NCI-H526 treated with DMSO at 0.1 percent for 48 hours (cell line): ENCODE results near the gene ATXN2.
"Not testable (repeated sequence)": the region's sequence is repeated elsewhere in the genome, so short reads cannot be mapped to it uniquely, and the experiment has no call there.

Source experiments
- DNase-seq: peaks from one replicate; lab custom pipeline; 2025; lab: John Stamatoyannopoulos, UW

ATXN2 gene

DNA sequence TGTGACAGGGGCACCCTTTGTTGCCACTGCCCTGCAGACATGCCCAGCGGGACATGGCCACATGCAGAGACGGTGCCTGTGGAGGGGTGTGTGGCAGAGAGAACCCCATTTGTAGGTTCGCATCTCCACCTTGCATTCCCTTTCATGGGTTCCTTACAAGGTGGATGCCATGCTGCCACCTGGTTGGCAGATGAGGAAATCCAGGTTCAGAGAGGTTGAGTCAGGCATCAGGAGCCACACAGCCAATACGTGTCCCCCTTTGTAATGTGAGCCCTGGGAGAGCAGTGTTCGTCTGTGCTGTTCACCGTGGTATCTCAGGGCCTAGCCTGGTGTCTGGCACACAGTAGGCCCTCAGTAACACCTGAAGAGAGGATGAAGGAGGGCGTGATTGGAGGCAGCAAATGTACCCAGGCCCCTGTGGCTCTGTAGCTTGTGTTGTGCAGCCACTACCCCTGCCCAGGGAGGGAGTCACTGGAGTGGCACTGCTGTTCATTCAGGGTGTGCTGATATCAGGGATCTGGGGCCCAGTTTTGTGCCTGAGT lies 184.3 kb downstream of the ATXN2 start:
- no peak for DNase-seq

DNA sequence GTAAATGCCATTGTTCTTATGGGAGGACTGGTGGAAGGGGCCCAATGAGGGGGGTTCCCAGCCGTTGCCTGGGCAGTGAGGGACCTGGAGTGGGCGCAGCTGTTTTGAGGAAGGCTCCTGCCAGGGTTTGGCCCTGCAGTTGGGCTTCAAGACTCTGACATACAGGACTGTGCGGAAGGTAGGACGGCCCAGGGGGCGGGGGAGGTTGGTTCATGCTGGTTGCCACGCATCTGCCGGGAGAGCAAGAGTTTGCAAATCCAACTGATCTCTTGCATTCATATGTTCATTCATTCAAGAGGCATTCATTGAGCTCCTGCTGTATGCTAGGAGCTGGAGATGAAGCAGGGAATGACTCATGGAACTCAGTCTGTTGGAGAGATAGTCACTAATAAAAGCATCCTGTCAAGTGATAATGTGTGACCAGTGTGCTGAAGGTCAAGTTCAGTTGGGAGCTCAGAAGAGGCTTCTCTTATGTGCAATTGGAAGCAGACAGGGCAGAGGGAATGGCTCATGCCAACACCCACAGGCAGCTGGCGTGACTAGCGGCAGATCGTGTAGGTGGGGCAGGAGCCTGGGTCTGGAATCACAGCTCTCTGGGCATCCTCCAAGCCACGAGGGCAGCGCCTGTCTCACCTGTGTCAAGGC lies 185.6 kb downstream of the ATXN2 start:
- no peak for DNase-seq

DNA sequence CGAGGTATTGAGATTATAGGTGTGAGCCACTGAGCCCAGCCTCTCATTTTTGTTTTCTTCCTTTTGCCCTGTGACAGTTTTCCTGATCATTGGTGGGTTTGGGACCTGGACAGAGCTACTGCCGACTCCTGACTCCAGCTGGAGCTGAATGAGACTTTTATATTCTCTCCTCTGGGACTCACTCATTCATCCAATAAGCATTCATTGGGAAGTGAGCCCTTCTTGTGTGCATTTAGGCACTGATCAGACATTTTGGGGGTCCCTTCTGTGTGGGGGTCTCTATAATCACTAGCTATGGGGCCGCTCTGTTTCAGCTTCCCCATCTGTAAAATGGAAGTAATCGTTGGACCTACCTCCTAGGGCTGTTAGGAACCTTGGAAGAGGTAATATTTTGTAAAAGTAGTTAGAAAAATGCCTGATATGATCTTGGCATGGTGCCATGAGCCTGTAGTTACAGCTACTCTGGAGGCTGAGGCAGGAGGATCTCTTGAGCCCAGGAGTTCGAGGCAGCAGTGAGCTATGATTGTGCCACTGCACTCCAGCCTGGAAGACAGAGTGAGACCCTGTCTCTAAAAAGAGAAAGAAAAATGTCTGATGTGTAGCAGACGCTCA lies 186.2 kb downstream of the ATXN2 start:
- DNase-seq = no peak

GRCh38 chr12:111412007-111412829 lies 186.9 kb downstream of the ATXN2 start:
- DNase-seq = no peak

DNA sequence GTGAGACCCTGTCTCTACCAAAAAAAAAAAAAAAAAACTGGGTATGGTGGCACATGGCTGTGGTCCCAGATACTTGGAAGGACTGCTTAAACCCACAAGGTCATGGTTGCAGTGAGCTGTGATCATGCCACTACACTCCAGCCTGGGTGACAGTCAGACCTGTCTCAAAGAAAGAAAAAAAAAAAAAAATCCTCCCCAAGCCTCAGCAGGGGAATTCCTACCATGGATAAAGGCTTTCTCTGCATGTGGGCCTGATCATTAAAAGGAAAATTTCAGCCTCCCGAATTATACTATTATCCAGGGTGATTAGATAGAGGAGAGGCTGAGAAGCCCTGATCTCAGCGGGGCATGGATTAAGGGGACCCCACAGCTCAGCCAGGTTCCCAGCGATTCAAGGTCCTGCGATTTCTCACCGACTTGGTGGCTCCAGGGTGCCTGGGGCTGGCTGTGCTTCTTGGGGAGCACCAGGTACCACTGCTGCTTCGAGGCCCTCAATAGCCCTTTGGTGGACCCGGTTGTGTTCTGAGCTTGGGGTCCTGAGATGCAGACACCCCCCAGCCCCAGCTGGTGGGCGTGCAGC lies 187.8 kb downstream of the ATXN2 start:
- DNase-seq = no peak

GRCh38 chr12:111410431-111411184 lies 188.5 kb downstream of the ATXN2 start:
- no peak for DNase-seq

DNA sequence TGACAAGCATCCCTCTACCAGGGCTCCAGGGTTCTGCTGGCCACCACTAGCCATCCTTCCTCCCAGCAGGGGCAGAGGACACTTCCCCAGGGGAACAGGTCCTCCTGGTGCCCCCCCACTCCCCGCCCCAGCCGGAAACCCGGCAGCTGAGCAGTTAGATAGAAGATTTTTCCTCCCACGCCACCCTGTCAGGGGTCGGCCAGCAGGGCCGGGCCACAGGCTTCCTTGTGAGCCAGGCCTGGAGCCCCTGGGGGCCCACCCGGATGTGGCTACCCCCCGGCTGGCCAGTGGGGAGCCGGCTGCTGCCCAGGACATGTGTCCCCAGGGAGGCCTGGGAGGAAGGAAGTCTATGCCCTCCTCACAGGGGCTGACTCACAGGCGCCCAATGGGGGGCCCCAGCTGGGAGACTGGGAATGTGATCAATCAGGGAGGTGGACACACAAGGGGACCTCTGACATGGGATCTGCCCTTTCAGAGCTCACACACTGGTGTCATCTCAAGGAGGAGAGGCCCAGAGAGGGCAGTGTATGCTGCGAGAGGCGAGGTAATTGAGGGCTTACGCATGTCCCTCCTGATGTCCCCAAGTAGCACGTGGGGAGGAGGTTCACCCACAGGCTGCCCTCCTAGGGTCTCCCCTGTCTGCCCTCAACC lies 189.2 kb downstream of the ATXN2 start:
- DNase-seq = no peak

GRCh38 chr12:111409403-111409779 lies 189.7 kb downstream of the ATXN2 start:
- DNase-seq = no peak

- no peak for DNase-seq
These were observed 190.3 kb downstream of the ATXN2 start for GRCh38 chr12:111408686-111409402.

GRCh38 chr12:111408116-111408440 lies 191.0 kb downstream of the ATXN2 start:
- no peak for DNase-seq

DNA sequence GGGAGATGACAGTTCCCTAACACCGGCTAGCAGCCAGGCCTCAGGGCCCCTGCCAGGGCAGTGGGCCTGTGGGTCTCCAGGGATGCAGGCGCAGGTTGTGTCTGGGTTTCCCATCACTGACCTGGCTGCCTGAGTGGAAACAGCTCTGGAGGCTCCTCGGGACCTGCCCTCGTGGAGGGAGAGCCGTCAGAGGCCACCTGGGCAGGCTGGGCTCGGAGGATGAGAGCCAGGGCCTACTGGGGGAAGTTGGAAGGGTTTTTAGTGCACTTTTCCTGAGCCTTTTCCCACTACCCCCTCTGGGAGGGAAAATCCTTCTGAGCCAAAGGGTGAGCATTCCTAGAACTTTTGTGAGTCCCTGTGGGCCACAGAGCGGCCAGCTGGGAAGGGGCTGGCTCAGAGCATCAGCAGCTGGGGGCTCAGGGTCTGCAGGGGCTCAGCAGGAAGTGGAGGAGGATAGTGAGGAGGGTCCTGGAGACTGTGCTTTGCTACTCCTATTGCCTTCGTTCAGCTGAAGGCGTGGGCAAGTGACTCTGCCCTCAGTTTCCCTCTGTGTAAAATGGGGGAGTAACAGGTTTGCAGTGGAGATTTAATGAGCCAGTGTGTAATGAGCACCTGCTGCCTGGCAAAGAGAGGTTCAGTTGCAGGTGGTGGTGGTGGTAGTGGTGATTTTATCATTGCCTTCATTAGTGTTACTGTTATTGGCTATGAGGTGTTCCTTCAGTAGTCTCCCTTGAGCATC lies 191.6 kb downstream of the ATXN2 start:
- DNase-seq = no peak

GRCh38 chr12:111406474-111407376 lies 192.4 kb downstream of the ATXN2 start:
- DNase-seq = no peak

GRCh38 chr12:111405859-111406473 lies 193.1 kb downstream of the ATXN2 start, which contains the start of gene SH2B3:
TSS of gene SH2B3 (plus strand) at chr12:111405923. CDS start at chr12:111418146, 12,223 bp downstream.
- DNase-seq = peak; percentile 48

DNA sequence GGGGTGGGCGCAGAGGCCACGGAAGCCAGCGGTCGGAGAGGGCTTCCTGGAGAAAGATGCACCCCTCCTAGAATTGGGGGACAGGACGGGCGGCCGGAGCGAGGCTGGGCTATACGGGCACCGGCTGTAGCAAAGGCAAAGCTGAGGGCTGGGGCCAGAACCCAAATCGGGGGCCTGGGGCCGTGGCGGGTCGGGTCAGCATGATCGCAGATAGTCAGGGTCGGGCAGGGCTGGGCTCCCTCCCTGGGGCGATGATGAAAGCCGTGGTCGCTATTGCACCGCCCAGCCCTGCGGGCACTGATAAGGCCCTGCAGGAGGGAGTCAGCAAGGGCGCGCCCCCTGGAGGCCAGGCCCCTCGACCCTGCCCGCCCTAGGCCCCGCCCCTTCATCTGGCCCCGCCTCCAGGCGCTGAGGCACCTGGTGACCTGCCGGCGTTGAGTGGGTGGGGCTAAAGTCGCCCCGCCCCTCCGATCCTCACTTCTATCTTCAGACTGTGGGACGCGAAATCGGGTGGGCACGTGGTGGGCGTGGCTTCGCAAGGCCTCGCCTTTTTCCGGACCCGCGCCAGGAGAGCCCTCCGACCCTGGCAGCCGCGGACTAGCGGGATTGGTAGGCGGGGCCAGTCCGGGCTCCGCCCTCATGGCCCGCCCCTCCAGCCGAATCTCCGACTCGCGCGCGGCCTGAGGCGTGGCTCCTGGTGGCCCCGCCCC lies 193.8 kb downstream of the ATXN2 start:
- peak; percentile 85 for DNase-seq

DNA sequence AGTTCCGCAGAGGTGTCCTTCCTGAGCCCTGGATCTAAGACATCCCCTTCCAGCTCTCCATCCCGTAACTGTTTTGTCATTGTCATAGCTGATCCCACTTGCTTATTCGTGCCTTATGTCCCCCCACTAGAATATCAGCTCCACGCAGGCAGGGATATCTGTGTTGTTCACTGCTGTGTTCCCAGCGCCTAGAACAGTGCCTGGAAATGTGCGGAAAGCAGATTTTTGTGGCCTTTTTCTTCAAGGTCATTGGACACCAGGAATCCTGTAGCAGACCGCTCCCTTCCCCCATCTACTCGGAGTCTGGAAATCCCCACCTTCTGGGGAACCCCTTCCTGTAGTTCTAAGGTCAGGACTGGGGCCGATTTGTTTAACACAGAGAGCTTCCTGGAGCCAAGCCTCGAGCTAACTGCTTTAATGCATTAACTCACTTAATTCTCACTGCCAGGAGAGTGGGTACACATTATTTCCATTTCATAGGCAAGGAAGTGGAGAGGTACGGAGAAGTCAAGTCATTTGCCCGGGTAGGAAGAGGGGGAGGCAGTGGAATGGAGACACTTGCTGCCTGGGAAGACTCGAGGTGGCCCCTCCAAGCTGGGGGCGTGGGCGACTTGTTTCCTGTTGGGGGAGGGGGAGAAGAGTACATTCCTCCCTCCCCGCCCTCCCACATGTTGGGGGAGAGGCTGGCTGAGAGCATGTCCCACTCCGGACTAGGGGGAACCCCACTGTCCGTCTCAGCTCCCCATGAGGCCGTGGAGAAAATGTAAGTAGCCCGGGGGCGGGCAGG lies 194.6 kb downstream of the ATXN2 start:
- no peak for DNase-seq

- DNase-seq = not testable (repeated sequence)
These were observed 196.7 kb downstream of the ATXN2 start for GRCh38 chr12:111402490-111402824.
